Islet precursor cell (in vitro differentiated cells): ENCODE data around the gene SLC7A14.
A peak's percentile ranks its signal among the peaks of the same experiment; 100 is the strongest.
"Not testable (repeated sequence)": the region's sequence is repeated elsewhere in the genome, so short reads cannot be mapped to it uniquely, and the experiment has no call there.

Experiments used
- DNase-seq: peaks from one replicate; pipeline ENCODE4 v3.0.0-alpha.2; 2018

The SLC7A14 gene

DNA sequence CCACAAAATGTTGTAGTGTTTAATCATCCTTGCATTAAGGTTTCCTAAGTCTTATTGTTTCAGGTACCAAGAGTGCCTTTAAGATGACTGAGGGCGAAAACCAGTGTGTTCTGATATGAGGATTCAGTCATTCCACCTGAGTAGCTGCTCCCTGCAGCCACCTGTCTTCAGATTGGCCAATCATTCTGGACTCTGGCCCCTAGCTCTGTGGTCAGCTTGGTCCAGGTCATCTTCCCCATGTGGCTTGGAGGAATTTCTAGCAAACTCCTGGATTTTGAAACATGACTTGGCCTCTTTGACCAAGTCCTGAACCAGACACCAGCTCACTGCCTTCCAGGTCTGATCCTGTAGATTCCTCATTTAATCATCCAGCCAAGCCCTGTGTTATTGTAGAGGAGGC, 7.8 kb upstream of the SLC7A14 start:
- no peak for DNase-seq

DNA sequence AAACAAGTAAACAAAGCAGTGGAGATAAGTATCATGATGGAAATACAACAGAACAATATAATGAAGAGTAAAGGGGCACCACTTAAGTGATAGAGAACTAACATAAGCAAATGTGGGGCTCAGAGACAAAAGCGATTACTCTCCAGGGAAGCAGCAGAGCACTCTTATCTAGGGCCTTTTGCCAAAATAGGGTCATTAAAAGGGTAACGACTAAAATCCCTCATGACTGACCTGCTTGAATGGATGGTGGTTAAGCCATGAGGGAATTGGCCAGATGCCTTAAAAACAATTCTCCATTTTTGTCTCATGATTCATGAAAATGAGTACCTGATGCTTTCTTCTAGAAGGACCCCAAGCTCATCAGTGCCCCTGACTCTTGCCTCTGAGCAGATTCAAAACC, 3.2 kb upstream of the SLC7A14 start:
- no peak for DNase-seq

DNA sequence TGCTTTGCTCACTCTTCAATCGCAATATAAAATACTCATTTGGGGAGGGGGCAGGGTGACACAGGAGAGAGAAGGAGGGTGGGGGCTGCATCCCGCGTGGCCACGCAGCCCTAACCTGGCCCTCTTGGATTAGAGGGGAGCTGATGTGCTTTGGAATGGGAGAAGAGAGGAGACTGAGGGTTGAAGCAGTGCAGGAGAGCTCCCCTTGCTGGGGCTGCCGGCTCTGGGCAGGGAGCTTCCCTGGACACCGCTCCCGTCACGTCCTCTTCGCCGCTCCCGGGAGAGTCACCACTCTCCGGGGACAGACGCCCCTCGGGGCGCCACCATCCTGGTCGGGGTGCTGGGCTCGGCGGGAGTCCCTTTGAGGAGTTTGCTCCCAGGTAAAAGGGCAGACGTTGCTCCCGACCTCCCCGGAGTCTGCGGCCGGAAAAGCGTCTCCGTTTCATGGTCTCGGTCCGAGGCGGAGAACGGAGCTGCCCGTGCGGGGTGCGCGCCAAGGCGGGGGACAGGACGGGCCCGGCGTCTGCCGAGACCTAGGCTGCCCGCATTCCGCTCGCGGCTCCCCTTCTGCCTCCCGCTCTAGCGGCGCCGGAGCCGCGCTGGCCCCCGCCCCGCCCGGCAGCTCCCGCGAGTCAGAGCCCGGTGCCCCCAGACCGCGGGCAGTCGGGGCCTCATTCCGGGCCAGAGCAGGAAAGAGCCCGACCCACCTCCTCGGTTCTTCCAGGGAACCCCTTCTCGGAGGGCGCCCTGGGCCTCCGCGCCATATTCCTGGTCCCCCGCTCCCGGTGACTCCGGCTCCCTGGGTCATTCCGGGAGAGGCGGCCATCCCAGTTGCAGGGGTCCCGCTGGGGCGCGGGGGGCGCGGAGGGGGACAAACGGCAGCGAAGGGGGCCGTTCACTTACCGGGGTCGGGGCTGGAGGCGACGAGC, 603 bp downstream of the SLC7A14 start:
- peak; percentile 58 for DNase-seq

DNA sequence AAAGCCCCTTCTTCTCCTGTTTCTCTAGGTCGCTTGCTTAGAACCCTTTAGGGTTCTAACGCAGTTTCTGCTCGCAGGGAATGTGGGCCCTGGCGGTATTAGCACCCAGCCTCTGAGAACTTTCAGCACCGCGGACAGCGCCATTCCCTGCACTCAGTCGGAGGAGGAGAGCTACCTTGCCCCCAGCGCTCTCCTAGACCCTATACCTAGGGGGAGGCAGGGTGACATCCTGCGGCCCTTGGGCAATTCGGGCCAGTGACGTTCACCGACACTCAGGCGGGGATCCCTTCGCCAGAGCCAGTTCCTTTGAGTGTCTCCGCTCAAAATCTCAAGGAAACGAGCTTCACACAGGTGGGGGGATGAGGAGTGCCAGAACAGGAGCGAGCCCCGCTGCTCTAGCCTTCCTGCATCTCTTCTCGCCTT, 1.3 kb downstream of the SLC7A14 start:
- peak; percentile 90 for DNase-seq

GRCh38 chr3:170579646-170580045, 6.2 kb downstream of the SLC7A14 start:
- DNase-seq, result no peak

- no peak for DNase-seq
These were observed 13.1 kb downstream of the SLC7A14 start for GRCh38 chr3:170572665-170573253.

DNA sequence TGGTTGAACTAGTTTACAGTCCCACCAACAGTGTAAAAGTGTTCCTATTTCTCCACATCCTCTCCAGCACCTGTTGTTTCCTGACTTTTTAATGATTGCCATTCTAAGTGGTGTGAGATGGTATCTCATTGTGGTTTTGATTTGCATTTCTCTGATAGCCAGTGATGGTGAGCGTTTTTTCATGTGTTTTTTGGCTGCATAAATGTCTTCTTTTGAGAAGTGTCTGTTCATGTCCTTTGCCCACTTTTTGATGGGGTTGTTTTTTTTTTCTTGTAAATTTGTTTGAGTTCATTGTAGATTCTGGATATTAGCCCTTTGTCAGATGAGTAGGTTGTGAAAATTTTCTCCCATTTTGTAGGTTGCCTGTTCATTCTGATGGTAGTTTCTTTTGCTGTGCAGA, 18.3 kb downstream of the SLC7A14 start:
- DNase-seq, result not testable (repeated sequence)

DNA sequence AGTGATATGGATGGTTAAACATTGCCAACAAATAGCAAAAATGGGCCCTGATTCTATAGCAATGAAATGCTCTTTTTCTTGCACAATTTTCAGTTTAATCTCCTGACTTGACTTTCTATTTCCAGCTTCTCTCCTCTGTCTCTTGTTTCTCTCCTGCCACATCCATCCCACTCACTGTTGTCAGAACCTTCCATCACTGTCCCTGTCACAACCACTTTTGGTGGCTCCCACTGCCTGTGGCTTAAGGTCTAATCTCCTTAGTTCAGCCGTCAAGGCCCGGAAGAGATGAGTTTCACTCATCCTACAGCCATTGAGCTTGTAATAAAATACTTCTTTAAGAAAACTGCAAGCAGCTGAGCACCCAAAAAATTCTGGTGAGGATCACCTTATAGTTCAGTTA, 19.5 kb downstream of the SLC7A14 start:
- DNase-seq, result no peak

DNA sequence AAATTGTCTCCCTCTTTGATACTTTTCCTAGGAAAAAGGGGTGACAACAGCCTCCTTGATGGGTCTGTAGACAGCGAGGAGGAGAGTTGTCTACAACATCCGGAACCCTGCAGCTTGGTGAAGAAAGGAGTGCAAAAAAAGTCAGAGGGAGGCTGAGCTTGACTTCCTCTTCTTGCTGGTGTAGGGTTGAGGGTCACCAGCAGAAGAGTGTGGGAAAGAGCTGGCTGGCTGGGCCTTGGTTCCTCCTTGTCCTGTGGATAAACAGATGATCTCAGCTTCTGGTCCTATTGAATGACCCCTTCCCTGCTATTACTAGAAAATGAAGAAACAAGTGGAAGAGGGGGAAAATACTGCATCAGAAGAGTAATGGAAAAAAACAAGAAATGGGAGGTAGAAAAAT, 20.4 kb downstream of the SLC7A14 start:
- DNase-seq, result no peak

- no peak for DNase-seq
These were observed 21.2 kb downstream of the SLC7A14 start for GRCh38 chr3:170564664-170565063.

- DNase-seq, result peak; percentile 61
These were observed 22.0 kb downstream of the SLC7A14 start for GRCh38 chr3:170563712-170564423.

DNA sequence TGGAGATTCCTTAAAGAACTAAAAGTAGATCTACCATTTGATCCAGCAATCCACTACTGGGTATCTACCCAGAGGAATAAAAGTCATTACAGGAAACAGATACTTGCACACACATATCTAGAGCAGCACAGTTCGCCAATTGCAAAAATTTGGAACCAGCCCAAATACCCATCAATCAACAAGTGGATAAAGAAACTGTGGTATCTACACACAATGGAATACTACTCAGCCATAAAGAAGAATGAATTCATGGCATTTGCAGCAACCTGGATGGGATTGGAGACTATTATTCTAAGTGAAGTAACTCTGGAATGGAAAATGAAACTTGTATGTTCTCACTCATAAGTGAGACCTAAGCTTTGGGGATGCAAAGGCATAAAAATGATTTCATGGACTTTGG, 23.8 kb downstream of the SLC7A14 start:
- no peak for DNase-seq

GRCh38 chr3:170560717-170561382, 25.0 kb downstream of the SLC7A14 start:
- no peak for DNase-seq

DNA sequence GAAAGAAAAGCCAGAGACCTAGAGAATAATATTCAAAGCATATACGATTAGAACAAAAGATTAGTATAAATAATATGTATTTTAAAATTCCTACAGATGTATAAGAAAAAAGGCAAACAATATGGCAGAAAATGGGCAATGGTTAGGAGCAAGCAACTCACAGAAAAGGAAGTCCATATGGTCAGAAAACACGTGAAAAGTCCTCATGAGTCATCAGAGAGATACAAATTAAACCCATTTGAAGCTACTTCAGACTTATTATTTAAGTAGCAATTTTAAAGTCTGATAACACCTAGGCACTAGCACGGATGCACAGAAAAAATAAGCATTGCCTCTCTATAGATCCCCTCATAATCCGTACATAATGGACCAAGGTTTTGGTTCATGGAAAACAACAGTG, 25.6 kb downstream of the SLC7A14 start:
- DNase-seq, result no peak

DNA sequence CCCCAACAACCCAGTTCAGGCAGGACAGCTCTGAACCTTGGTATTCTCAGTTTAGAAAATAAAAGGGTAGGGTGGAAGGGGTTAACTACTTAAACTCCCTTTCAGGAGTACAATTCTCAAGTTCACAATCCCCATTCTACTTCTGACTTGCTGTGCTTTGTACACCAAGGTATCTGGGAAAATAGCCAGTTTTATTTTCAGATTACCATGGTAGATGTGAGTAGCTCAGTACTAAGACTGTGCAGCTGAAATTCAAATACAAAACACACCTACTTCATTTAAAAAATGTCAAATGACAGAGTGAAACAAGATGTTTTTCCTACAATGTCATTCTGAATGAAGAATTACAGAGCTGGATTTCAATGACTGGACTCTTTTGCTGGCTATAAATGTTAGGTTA, 27.4 kb downstream of the SLC7A14 start:
- no peak for DNase-seq

- DNase-seq, result no peak
These were observed 30.5 kb downstream of the SLC7A14 start for GRCh38 chr3:170555329-170555728.

GRCh38 chr3:170553788-170554757, 31.8 kb downstream of the SLC7A14 start:
- DNase-seq, result no peak

- DNase-seq, result no peak
These were observed 34.6 kb downstream of the SLC7A14 start for GRCh38 chr3:170551252-170551651.

- DNase-seq, result no peak
These were observed 43.2 kb downstream of the SLC7A14 start for GRCh38 chr3:170542704-170543103.

DNA sequence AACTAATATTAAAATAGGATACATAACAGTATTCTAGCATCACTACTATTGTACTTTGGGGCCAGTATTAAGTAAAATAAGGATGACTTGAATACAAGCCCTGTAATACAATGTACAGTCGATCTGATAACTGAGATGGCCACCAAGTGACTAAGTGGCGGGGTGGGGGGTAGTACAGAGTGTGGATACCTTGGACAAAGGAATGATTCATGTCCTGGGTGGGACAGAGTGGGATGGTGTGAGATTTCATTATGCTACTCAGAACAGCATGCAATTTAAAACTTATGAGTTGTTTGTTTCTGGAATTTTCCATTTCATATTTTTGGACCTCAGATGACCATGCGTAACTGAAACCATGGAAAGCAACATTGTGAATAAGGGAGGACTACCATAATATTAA, 46.0 kb downstream of the SLC7A14 start:
- no peak for DNase-seq

GRCh38 chr3:170536712-170537111, 49.2 kb downstream of the SLC7A14 start:
- no peak for DNase-seq

DNA sequence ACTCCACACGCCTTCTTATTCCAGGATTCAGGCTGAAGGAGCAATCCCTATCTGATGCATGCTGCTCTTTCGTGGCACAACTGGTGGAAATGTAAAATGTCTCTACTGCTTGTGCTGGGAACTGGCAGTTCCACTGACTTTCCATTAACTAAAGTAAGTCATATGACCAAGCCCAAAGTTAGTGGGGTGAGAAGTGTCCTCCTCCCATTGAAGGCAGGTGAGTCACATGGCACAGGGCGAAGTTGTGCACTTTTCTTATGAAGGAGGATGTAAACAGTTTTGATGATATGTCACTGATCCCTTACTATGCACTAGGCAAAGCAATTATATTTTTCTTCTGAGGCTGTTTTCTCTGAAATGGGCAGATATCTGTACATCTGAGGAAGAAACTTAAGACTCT, 51.6 kb downstream of the SLC7A14 start:
- DNase-seq, result no peak
